Measurements from ENCODE around the gene AGRN.
"Not testable (repeated sequence)": the region's sequence is repeated elsewhere in the genome, so short reads cannot be mapped to it uniquely, and the experiment has no call there.

The AGRN gene

DNA sequence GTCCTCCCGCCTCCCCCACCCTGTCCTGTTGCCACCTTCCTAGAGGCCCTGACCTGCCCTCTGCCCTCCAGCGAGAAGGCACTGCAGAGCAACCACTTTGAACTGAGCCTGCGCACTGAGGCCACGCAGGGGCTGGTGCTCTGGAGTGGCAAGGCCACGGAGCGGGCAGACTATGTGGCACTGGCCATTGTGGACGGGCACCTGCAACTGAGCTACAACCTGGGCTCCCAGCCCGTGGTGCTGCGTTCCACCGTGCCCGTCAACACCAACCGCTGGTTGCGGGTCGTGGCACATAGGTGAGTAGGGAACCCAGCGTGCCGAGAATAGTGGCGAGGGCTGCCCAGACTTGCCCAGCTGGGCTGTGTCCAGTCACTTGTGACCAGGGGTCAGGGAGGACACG lies 33.8 kb downstream of the AGRN start:
- H3K4me3 Mint-ChIP-seq: no peak overlapping the region
- H3K27me3 Mint-ChIP-seq (ENCODE audit: low read depth): peaks cover 19% of the 10 kb centered on the region
- no peaks in the 10 kb centered on the region for H3K9me3 Mint-ChIP-seq

DNA sequence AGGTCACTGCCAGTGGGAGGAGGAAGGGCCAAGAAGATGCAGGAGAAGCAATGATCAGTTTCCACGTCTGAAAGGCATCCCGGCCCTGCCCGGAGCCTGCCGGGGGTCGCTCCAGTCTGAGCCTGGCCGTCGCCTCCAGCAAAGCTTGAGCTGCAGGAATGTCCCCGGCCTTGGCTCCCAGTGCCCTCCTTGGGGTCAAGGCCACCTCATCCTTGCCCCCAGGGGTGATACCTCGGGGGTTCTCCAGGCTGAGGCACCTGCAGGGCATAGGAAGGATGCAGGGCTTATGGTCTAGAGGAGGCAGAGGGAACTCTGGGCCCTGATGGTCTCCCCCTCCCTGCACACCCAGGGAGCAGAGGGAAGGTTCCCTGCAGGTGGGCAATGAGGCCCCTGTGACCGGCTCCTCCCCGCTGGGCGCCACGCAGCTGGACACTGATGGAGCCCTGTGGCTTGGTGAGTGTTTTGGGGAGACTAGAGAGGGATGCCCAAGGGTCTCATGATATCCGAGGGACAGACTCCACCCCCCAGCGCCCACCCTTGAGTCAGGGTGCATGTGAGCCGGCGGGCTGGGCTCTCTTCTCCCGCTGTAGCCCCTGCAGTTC lies 34.3 kb downstream of the AGRN start:
- Mint-ChIP-seq H3K36me3 (ENCODE audit: low read depth) (no peaks in the 10 kb centered on the region), H3K9me3 (no peaks in the 10 kb centered on the region), H3K4me3 (no peak overlapping the region), H3K27me3 (ENCODE audit: low read depth) (peaks cover 21% of the 10 kb centered on the region), H3K27ac (no peak overlapping the region), H3K4me1 (ENCODE audit: low read depth) (peaks cover 3% of the 10 kb centered on the region)

More for the DNA sequence above, 33.8 kb downstream of the AGRN start:
- H3K27ac Mint-ChIP-seq: no peak overlapping the region
- no peaks in the 10 kb centered on the region for H3K36me3 Mint-ChIP-seq (ENCODE audit: low read depth)
- H3K4me1 Mint-ChIP-seq (ENCODE audit: low read depth): peaks cover 3% of the 10 kb centered on the region

- Mint-ChIP-seq H3K27ac (no peak overlapping the region), H3K4me3 (no peak overlapping the region), H3K4me1 (ENCODE audit: low read depth) (peaks cover 3% of the 10 kb centered on the region), H3K36me3 (ENCODE audit: low read depth) (no peaks in the 10 kb centered on the region), H3K27me3 (ENCODE audit: low read depth) (peaks cover 21% of the 10 kb centered on the region), H3K9me3 (no peaks in the 10 kb centered on the region)
Measured at GRCh38 chr1:1054971-1055370, 35.1 kb downstream of the AGRN start.

- H3K4me1 Mint-ChIP-seq (ENCODE audit: low read depth): peaks cover 9% of the 10 kb centered on the region
- peaks cover 21% of the 10 kb centered on the region for H3K27me3 Mint-ChIP-seq (ENCODE audit: low read depth)
- no peak overlapping the region for H3K4me3 Mint-ChIP-seq
- no peaks in the 10 kb centered on the region for H3K9me3 Mint-ChIP-seq
- no peak overlapping the region for H3K27ac Mint-ChIP-seq
- H3K36me3 Mint-ChIP-seq (ENCODE audit: low read depth): no peaks in the 10 kb centered on the region
Measured at GRCh38 chr1:1055841-1056736, 36.2 kb downstream of the AGRN start.

GRCh38 chr1:1057769-1058087 lies 37.8 kb downstream of the AGRN start:
- peaks cover 11% of the 10 kb centered on the region for H3K4me1 Mint-ChIP-seq (ENCODE audit: low read depth)
- not testable (repeated sequence) for H3K27ac Mint-ChIP-seq; H3K36me3 Mint-ChIP-seq (ENCODE audit: low read depth); H3K9me3 Mint-ChIP-seq
- H3K4me3 Mint-ChIP-seq: peak overlapping the region; percentile 31
- H3K27me3 Mint-ChIP-seq (ENCODE audit: low read depth): peaks cover 21% of the 10 kb centered on the region

DNA sequence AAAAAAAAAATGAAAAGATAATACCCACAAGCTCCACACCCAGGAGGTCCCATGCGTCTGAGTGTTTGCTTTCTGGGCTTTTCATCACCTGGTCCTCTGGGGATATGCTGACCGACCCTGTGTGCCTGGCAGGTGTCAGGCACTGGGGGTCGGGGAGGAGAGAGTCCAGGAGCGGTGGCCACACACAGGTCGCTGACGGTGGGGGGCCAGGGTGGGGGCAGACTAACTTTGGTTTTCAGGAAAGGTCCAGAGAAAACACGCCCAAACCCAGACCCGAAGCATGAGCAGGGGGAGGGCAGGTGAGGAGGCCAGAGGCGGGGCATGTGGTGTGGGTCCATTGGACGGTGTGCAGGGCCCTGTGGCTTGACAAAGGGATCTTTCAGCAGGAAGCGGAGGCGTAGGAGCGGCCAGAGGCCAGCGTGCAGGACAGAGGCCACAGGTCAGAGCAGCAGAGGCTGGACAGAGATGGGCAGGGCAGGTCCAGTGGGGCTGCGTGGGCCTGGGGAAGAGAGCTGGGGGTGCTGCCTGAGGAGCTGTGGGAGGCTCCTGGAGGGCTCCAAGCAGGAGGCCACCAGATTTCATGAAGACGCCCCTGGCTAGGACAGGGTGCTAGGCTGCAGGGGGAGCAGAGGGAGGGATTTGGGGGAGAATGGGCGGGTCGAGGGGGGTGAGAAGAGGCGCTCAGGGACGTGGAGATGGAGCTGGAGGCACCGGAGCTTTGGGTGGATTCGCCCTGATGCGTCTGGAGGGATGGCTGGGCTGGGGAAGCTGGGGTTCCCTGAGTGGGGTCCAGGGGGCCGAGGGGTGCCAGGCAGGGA lies 38.4 kb downstream of the AGRN start:
- H3K4me1 Mint-ChIP-seq (ENCODE audit: low read depth): peaks cover 13% of the 10 kb centered on the region
- peaks cover 21% of the 10 kb centered on the region for H3K27me3 Mint-ChIP-seq (ENCODE audit: low read depth)
- H3K36me3 Mint-ChIP-seq (ENCODE audit: low read depth): no peaks in the 10 kb centered on the region
- H3K9me3 Mint-ChIP-seq: no peaks in the 10 kb centered on the region
- peak overlapping the region; percentile 63 for H3K27ac Mint-ChIP-seq
- peak overlapping the region; percentile 80 for H3K4me3 Mint-ChIP-seq

GRCh38 chr1:1058921-1059493 lies 39.1 kb downstream of the AGRN start:
- Mint-ChIP-seq H3K36me3 (ENCODE audit: low read depth) (no peaks in the 10 kb centered on the region), H3K4me1 (ENCODE audit: low read depth) (peaks cover 13% of the 10 kb centered on the region), H3K4me3 (peak overlapping the region; percentile 80), H3K9me3 (no peaks in the 10 kb centered on the region), H3K27ac (peak overlapping the region; percentile 63), H3K27me3 (ENCODE audit: low read depth) (peaks cover 21% of the 10 kb centered on the region)

GRCh38 chr1:1059494-1060280 lies 39.8 kb downstream of the AGRN start:
- peaks cover 13% of the 10 kb centered on the region for H3K4me1 Mint-ChIP-seq (ENCODE audit: low read depth)
- H3K27ac Mint-ChIP-seq: peak overlapping the region; percentile 62

DNA sequence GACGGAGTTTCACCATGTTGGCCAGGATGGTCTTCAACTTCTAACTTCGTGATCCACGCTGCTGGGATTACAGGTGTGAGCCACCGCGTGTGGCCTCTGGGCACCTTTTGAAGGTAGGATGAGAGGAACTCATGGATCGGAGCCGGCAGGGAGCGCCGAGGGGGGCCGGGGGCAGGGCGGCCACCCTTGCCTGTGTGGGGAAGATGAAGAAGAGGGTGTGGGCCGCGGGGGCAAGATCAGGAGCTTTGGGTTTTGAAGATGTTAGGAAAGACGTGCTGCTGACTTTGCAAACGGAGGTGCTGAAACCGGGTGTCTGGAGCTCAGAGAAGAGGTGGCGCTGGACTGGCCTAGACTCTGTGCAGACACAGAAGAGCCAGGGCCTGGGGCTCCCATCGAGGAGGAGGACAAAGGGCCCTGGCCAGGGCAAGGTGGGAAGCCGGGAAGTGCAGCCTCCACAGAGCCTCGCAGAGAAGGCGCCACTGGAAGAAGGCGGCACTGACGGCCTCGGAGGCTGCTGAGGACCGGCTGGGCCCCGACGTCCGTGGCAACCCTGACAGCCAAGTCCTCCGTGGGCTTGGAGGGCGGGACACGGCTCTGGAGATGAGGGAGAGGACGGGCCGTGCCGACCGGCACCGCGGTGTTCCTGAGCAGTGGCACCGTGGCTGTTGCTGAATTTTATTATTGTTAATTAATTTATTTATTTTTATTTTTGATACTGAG lies 40.5 kb downstream of the AGRN start:
- Mint-ChIP-seq H3K9me3 (no peaks in the 10 kb centered on the region), H3K27me3 (ENCODE audit: low read depth) (peaks cover 21% of the 10 kb centered on the region), H3K36me3 (ENCODE audit: low read depth) (no peaks in the 10 kb centered on the region), H3K27ac (peak overlapping the region; percentile 62), H3K4me3 (peak overlapping the region; percentile 75), H3K4me1 (ENCODE audit: low read depth) (peaks cover 13% of the 10 kb centered on the region)

More at GRCh38 chr1:1059494-1060280, 39.8 kb downstream of the AGRN start:
- Mint-ChIP-seq H3K9me3 (no peaks in the 10 kb centered on the region), H3K4me3 (peak overlapping the region; percentile 75), H3K36me3 (ENCODE audit: low read depth) (no peaks in the 10 kb centered on the region), H3K27me3 (ENCODE audit: low read depth) (peaks cover 21% of the 10 kb centered on the region)

- Mint-ChIP-seq H3K4me3 (peak overlapping the region; percentile 62), H3K27ac (no peak overlapping the region), H3K36me3 (ENCODE audit: low read depth) (no peaks in the 10 kb centered on the region), H3K27me3 (ENCODE audit: low read depth) (peaks cover 21% of the 10 kb centered on the region), H3K9me3 (no peaks in the 10 kb centered on the region), H3K4me1 (ENCODE audit: low read depth) (peaks cover 13% of the 10 kb centered on the region)
Measured at GRCh38 chr1:1061682-1062345, 41.9 kb downstream of the AGRN start.

DNA sequence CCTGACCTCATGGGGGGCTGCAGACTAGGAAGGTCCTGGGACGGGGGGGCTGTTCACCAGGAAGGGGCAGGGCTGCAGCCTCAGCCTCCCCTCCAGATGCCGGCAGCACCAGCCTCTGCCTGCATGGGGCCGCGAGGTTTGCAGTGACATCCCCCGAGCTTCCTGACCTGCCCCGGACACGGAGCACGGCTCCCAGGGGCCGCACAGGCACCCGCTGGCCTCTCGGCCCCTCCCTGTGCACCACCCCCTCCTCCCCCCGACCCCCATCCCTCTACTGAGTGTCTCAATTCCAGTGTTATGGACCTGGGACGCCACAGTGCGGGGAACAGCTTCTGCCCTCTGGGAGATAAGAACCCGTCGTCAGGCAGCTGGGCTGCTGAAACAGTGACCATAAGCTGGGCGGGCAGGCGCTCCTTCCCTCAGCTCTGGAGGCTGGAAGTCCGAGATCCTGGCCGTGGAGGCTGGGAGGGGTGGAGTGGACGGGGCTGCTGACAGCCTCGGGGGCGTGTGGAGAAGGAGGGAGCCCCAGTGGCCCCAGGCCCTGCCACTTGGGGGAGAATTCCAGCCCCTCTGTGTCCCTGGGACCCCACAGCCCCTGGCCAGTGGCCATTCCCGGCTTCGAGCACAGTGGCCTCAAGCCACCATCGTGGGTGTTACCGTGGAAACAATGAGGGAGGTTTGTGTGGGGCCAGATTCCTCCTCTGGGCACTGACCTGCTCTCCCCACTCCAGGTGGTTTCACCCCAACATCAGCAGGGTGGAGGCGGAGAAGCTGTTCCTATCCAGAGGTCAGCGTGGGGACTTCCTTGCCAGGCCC lies 42.6 kb downstream of the AGRN start:
- Mint-ChIP-seq H3K27ac (no peak overlapping the region), H3K27me3 (ENCODE audit: low read depth) (peaks cover 13% of the 10 kb centered on the region), H3K4me1 (ENCODE audit: low read depth) (peaks cover 13% of the 10 kb centered on the region), H3K36me3 (ENCODE audit: low read depth) (no peaks in the 10 kb centered on the region), H3K4me3 (peak overlapping the region; percentile 46), H3K9me3 (no peaks in the 10 kb centered on the region)

GRCh38 chr1:1063261-1063944 lies 43.5 kb downstream of the AGRN start:
- H3K4me3 Mint-ChIP-seq: peak overlapping the region; percentile 46
- peaks cover 10% of the 10 kb centered on the region for H3K4me1 Mint-ChIP-seq (ENCODE audit: low read depth)
- H3K9me3 Mint-ChIP-seq: no peaks in the 10 kb centered on the region
- H3K27ac Mint-ChIP-seq: peak overlapping the region; percentile 57
- H3K36me3 Mint-ChIP-seq (ENCODE audit: low read depth): no peaks in the 10 kb centered on the region
- H3K27me3 Mint-ChIP-seq (ENCODE audit: low read depth): peaks cover 5% of the 10 kb centered on the region
